GM21360 (cell line): ENCODE results near the gene EIF4EBP3.

ENCODE experiments used
- ATAC-seq: cut with Tn5 transposase; IDR thresholded peaks from one replicate; pipeline ENCODE4 v1.9.1; 2021; ENCODE audit warnings: mild to moderate bottlenecking, moderate library complexity; ENCODE audit not compliant: unreplicated experiment

EIF4EBP3 gene

DNA sequence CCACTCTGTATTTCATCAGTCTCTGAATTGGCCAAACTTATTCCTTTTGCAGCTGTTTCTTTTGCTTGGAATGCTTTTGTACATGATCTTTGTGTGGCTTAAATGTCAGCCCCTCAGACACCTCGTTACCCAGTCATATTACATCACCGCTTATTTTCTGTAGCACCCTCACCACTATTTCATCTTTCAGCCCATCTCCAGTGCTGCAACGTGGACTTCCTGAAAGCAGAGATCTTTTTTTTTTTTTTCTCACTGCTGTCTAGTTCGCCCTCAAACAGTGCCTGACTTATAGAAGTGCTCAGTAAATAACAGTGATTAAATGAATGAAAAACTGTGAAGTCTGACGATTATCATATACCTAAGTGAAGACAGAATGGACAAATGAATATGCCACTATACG, 9.0 kb downstream of the EIF4EBP3 start:
- ATAC-seq = no peak

DNA sequence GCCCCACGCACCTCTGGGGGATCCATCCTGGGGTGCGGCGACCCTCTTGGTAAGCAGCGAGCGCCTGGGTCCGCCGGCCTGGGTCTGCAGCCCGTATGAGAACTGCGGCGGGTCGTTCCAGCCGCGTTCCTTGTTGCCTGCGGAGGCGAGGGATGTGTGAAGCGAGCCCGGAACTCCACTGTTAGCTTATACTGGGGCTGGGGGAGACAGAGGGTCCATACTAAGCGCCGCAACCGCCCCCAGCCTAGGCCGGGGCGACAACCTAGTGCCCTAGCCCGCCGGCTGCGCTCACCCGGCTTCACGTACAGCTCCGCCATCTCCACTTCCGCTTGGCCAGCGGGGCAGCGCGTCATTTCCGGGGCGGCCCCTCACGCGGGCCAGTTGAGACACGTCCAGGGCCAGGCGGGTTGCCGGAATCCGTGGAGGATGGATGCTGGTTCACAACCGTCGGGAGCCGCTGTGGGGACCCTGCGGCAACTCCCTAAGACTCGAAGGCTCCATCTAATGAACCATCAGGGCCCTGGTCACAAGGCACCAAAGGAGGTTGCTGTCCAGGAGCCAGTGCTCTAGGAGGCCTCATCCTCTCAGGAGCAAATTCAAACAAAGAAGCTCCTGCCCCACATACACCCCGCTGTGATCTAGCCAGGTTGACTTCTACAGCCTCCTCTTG, 9.8 kb downstream of the EIF4EBP3 start, which contains the start of gene SRA1:
Gene SRA1 (minus strand): TSS at position 338 of the 670 bp plus-strand sequence. CDS start 21 bp downstream, at position 317.
- peak; percentile 97 for ATAC-seq

DNA sequence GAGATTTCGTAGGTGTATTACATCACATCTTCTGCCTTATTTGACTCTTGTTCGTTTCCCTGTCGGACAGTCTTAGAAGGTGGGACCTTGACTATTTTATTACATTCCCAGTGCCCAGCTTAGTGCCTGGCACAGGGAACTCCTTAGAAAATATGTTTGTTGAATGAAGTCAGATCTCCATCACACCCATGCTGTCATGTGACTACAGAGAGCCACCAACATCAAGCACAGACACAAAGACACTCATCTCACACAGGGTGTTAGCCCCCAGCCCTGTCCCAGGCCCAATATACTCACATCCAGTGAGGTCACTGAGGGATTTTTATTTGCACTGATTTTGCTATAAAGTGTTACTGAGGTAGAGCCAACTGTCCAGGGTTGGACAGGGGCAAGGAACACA, 10.5 kb downstream of the EIF4EBP3 start:
- no peak for ATAC-seq

DNA sequence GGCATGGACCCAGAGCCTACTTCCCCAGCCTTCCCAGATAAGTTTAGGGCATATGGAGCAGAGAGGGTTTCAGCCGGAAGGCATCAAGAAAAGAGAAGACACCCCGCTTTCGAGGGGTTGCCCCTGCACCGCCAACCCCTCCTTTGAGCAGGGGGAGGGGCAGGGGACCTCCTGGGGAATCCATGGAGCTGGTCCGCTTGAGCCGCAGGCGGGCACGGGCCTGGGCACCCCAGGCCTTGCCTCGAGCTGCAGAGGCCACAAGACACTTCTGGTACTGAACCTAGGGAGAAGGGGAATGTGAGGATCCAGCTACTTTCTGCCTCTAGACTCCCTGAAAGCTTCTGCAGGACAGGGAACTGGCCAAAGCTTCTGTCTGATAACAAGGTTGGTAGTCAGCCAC, 11.1 kb downstream of the EIF4EBP3 start:
- ATAC-seq = no peak

DNA sequence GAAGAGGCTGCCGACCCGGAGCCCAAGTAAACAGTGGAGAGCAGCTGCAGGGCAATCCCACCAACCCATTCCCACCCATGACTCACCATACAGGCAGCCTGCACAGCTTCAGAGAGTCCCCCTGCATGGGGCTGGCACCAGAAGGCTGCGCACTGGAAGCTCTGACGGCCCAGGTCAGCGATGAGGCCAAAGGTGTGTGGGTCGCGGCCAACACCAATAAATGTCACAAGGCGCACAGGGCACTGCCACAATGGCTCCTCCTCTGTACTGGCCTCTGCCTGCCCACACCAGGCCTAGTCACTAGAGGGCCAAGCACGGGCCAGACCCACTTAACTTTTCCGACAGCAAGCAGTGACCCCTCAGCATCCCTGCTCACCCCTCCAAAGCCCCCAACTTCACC, 12.8 kb downstream of the EIF4EBP3 start:
- ATAC-seq = no peak

DNA sequence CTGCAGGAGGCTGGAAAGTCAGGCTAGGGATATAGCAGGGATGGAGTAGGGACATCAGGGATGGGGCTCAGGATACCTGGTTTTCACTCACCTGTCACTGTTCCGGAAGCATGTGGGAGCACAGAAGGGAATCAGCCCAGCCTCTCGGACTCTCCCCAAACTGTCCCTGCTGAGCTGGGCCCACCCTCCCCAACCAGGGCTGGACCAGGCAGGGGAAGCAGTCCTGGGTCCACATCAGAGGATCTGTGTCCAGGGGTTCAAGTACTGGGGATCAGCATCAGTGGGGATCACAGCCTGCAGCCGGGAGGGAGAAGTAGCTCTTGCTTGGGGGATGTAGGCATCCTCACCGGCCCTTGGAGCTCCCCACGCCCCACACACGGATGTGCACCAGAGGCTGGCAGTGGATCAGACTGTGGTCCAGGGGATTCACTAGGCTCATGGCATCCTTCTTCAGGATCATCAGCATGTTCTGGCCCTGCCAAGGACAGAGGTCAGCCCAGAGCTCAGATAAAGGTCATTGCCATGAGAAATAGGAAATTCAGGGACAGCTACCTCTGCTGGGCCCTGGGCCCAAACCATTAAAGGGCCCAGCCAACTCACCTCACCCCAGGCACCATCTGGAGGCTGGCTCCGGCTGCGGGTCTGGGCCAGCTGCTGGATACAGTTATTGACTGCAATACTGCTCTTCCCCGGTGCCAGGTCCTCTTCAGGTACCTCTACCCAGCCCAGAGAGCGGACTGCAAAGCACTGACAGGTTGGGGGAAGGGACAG, 14.5 kb downstream of the EIF4EBP3 start:
- no peak for ATAC-seq

DNA sequence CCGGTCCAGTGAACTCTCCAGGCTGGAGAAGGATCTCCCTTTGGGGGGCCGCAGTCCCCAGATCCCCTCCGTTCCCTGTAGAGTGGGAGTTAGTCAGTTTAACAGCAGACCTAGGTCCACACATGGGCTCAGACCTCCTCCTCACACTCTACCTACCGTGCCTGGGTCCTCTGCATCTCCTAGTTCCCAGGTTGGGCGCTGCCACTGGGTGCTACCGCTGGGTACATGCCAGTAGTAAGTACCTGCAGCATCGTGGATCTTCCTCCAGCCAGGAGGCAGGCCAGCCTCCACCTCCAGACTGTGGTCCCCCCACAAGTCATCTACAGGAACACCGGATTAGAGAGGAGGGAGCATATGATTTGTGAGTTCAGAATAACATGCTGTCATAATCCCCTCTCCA, 16.1 kb downstream of the EIF4EBP3 start:
- no peak for ATAC-seq

DNA sequence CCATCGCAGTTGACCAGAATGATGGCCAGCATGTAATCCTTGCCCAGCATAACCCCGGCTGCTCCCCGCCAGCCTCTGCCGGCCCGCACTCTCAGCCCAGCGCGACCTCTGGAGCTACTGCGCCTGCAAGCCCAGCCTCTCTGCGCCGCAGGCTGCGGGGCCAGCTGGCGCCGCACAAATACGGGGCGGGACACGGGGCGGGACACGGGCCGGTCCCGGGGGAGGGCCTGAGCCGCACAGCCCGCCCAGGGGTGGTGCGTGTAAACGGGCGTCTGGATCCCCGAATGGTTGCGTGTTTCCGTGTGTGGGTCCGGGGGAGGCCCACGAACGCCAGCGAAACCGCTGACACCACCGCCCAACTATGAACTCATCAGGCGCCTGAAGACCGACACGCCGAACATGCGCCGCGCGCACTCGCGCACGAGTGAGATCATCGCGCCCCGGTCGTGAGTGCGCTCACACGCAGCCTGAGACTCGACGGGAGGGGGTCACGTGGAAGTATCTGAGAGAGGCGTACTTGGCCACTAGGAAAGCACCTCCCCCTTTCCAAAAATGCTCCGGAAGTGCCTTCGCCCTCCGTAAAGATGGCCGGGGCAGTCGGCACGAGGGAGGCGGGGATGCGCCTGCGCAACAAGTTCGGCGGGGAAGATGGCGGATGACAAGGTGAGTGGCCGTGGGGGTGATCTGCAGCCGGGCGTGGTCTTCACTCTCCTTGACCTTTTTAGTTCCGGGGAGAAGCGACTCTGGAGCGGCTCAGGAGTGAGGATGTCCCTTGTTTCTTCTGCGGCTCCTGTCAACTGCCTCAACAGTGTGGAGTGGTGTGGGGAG, 16.9 kb downstream of the EIF4EBP3 start, which contains the start of the genes APBB3 and SLC35A4:
Gene APBB3 (minus strand): TSS at position 403 of the 828 bp plus-strand sequence. CDS start 353 bp downstream, at position 50.
Gene SLC35A4 (plus strand): TSS at position 633 of the 828 bp plus-strand sequence. CDS start 2,342 bp downstream, outside the sequence.
- peak; percentile 90 for ATAC-seq

DNA sequence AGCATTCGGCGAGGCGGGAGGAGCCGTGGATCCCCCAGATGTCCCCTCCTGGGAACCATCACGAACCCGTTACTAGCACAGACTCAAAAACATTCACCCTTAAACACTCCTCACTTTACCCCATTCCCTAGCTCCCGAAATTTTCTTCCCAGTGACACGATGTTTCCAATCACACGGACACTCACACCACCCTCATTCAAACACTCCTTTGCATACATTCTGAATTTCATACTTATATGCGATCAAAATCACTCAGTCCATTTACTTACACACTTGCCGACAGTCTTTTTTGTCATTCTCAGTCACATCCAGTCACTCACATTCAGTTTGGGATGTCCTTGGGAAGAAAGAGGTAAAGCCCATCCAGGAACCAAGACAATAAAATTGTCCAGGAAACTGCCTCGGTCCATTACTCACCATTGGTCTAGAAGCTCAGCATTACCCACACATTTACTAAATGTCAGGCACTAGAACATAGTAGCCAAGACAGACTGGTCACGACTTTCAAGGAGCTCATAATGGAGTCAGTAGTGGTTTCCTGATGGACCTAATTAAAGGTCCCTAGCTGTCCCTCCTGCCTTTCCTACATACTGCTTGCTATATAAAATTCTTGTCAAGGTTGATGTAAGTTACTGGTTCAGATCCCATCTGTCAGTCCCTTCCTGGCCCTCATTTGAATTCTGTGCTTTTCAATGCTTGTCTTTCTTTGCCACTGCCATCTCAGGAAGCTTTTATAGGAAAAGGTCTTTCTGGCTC, 17.7 kb downstream of the EIF4EBP3 start:
- no peak for ATAC-seq

DNA sequence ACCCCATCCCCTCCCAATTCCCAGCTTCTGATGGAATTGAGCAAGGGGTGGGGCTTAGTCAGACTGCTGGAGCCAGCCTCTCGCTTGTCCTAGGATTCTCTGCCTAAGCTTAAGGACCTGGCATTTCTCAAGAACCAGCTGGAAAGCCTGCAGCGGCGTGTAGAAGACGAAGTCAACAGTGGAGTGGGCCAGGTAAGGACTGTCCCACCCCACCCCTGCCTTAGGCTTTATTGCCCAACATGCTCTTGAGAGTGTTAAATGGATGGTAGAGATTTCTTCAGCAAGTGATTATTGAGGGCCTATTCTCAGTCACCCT, 18.3 kb downstream of the EIF4EBP3 start:
- ATAC-seq = no peak

DNA sequence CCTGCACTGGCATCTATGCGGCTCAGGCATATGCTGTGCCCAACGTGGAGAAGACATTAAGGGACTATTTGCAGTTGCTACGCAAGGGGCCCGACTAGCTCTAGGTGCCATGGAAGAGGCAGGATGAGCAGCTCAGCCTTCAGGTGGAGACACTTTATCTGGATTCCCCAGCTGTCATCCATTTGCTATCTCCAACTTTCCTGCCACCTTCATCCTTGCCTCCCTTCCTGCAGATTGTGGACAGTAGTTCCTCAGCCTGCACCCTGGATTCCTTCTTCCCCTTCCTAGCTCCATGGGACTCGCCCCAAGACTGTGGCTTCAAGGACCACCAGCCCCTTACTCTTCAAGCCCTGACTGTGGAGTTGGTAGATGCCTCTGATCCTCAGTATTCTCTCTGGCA, 19.2 kb downstream of the EIF4EBP3 start:
- no peak for ATAC-seq

DNA sequence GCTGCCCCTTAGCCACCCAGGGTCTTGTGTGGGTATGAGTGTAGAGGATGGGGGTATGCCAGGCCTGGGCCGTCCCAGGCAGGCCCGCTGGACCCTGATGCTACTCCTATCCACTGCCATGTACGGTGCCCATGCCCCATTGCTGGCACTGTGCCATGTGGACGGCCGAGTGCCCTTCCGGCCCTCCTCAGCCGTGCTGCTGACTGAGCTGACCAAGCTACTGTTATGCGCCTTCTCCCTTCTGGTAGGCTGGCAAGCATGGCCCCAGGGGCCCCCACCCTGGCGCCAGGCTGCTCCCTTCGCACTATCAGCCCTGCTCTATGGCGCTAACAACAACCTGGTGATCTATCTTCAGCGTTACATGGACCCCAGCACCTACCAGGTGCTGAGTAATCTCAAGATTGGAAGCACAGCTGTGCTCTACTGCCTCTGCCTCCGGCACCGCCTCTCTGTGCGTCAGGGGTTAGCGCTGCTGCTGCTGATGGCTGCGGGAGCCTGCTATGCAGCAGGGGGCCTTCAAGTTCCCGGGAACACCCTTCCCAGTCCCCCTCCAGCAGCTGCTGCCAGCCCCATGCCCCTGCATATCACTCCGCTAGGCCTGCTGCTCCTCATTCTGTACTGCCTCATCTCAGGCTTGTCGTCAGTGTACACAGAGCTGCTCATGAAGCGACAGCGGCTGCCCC, 19.8 kb downstream of the EIF4EBP3 start:
- ATAC-seq = no peak

DNA sequence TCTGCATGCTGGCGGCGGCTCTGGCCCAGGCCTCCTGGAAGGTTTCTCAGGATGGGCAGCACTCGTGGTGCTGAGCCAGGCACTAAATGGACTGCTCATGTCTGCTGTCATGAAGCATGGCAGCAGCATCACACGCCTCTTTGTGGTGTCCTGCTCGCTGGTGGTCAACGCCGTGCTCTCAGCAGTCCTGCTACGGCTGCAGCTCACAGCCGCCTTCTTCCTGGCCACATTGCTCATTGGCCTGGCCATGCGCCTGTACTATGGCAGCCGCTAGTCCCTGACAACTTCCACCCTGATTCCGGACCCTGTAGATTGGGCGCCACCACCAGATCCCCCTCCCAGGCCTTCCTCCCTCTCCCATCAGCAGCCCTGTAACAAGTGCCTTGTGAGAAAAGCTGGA, 20.4 kb downstream of the EIF4EBP3 start:
- ATAC-seq = no peak

DNA sequence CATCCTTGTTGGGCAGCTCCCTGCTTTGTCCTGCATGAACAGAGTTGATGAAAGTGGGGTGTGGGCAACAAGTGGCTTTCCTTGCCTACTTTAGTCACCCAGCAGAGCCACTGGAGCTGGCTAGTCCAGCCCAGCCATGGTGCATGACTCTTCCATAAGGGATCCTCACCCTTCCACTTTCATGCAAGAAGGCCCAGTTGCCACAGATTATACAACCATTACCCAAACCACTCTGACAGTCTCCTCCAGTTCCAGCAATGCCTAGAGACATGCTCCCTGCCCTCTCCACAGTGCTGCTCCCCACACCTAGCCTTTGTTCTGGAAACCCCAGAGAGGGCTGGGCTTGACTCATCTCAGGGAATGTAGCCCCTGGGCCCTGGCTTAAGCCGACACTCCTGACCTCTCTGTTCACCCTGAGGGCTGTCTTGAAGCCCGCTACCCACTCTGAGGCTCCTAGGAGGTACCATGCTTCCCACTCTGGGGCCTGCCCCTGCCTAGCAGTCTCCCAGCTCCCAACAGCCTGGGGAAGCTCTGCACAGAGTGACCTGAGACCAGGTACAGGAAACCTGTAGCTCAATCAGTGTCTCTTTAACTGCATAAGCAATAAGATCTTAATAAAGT, 21.1 kb downstream of the EIF4EBP3 start:
- ATAC-seq = no peak

DNA sequence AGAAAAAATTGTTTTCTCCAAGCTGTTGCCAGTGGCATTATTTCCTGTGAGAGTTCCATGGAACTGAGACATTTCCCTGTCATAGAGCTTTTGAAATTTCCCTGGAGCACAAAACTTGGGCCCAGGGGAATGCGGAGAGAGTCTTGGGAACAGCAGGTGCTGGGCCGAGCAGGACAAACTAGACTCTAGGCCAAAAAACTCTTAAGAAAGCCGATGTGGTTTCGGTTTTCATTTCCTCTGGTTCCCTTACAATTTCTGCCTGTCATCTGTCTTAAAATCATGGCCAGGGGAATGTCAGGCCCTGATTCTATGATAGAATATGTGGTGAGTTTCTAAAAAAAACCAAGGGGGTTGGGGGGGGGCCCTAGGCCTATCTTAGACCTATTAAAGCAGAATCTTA, 21.7 kb downstream of the EIF4EBP3 start:
- no peak for ATAC-seq

DNA sequence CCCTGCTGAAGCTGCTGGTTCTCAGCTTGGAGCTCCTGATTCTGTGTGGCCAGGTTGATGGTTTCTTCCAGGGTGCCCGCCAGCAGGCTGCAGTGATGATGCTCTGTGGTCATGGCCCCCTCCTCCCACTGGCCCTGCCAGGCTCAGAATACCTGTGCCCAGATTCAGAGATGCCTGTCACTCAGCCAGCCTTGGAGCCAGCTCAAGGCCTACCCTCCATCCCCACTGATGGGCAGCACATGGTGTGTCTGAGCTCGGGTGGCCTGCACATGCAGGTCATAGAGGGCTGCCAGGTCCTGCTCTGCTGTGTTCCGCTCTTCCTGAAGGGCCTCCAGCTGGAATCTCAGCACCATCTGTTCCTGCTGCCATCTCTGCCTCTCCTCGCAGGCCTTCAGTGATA, 22.6 kb downstream of the EIF4EBP3 start:
- ATAC-seq = no peak

DNA sequence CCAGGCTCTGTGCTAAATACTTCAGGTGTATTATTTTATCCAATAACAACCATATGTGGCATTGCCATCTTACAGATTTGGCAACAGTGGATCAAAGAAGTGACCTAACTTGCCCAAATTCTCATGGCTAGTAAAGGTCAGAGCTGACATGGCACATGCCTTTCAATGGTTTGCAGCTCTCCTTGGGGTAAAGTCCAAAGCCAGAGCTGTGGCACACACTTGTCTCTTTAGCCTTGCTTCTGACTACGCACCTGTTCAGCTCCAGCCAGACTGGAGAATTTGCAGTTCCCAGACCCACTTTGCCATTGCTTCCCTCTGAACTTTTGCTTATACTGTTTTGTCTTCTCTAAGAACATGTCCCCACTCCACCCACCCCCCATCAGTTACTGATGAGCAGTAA, 23.0 kb downstream of the EIF4EBP3 start:
- ATAC-seq = no peak

DNA sequence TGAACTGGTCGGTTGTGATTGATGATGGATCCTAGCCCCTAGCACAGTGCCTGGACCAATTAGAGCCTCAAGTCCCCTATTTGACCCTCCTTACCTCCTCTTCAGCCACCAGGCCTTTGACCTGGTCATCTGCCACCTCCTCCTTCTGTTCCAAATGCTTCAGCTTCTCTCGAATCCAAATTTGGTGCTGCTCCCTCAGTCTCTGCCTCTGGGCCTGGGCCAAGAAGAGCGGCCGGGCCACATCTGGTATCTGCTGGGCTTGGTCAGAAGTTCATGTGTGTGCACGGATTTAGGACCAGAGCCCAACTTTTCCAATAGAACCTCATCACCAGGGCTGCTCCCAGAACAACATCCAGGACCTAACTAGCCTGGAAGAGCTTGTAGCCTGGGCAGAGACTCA, 23.6 kb downstream of the EIF4EBP3 start:
- ATAC-seq = no peak

DNA sequence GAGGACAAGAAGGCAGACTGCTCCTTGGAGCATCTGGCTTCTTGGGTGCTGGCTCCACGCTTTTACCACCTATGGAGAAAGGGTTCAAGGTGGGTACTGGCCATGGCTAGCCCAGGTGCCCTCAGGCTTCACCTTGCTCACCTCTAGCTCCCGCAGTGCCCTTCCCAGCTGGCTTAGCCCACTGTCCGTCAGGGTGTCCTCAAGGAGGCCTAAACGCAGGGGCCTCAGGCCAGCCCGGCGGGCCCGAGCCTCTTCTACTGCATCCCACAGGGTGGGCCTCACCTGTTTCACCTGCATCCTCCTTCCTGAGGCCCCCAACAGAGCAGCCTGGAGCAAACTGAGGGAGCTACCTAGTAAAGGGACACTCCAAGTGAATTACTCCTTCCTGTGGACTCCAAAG, 26.2 kb downstream of the EIF4EBP3 start:
- ATAC-seq = no peak

DNA sequence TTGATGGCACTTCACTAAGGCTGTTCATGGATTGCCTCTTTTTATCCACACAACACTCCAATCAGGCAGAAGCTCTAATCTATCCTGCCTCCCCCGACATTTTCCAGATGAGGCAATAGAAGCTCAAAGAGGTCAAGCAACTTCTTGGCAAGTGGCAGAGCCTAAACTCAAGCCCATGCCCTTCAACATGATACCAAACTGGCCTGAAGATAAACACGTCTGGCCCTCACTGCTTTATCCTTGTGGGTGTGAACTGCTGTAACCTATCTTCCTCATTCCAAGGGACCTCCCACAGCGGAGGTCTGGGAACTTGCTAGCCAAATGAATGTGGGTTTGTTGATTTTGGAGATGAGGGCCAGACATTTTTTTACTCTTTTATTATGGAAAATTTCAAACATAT, 26.7 kb downstream of the EIF4EBP3 start:
- no peak for ATAC-seq
